Stimulated activated CD8-positive, alpha-beta memory T cell treated with anti-CD3 and anti-CD28 coated beads, Interleukin-12 subunit alpha, Interleukin-12 subunit beta, amount 100 ng/mL, for 1 hour (primary cell): ENCODE results near the gene POLR2E.
"Not testable (repeated sequence)": the region's sequence is repeated elsewhere in the genome, so short reads cannot be mapped to it uniquely, and the experiment has no call there.

ENCODE experiments used
- DNase-seq: peaks from one replicate; pipeline ENCODE4 v3.0.0-alpha.2; 2020; ENCODE audit warnings: low read depth

POLR2E gene

GRCh38 chr19:1125601-1126467, 30.7 kb upstream of the POLR2E start:
- DNase-seq: no peak

- DNase-seq: no peak
Observed at GRCh38 chr19:1123885-1124677, 28.9 kb upstream of the POLR2E start.

GRCh38 chr19:1123381-1123780, 28.2 kb upstream of the POLR2E start:
- DNase-seq: no peak

- DNase-seq: no peak
Observed at GRCh38 chr19:1122972-1123363, 27.8 kb upstream of the POLR2E start.

GRCh38 chr19:1122021-1122971, 27.1 kb upstream of the POLR2E start:
- no peak for DNase-seq

- DNase-seq: no peak
Observed at GRCh38 chr19:1121395-1121794, 26.2 kb upstream of the POLR2E start.

- DNase-seq: no peak
Observed at GRCh38 chr19:1119475-1120217, 24.5 kb upstream of the POLR2E start.

- DNase-seq: no peak
Observed at GRCh38 chr19:1118999-1119398, 23.8 kb upstream of the POLR2E start.

- no peak for DNase-seq
Observed at GRCh38 chr19:1117654-1118053, 22.5 kb upstream of the POLR2E start.

- no peak for DNase-seq
Observed at GRCh38 chr19:1116726-1117581, 21.8 kb upstream of the POLR2E start.

GRCh38 chr19:1115646-1116420, 20.7 kb upstream of the POLR2E start:
- no peak for DNase-seq

GRCh38 chr19:1114728-1115127, 19.6 kb upstream of the POLR2E start:
- DNase-seq: not testable (repeated sequence)

GRCh38 chr19:1113986-1114483, 18.9 kb upstream of the POLR2E start:
- no peak for DNase-seq

- peak; percentile 69 for DNase-seq
Observed at GRCh38 chr19:1113030-1113985, 18.1 kb upstream of the POLR2E start.

GRCh38 chr19:1112268-1113029, 17.3 kb upstream of the POLR2E start:
- no peak for DNase-seq

- DNase-seq: no peak
Observed at GRCh38 chr19:1111641-1112267, 16.6 kb upstream of the POLR2E start.
